Hematopoietic multipotent progenitor cell (in vitro differentiated cells): ENCODE data around the gene FMO4. TPM values are rescaled to one million over a fixed set of nuclear protein-coding genes. Genes with fewer than 3 reads are reported as not detected.
"Not testable (repeated sequence)": the region's sequence is repeated elsewhere in the genome, so short reads cannot be mapped to it uniquely, and the experiment has no call there.

Source experiments
- DNase-seq, 3 donors: peaks; one replicate each; pipeline ENCODE4 v3.0.0-alpha.2; 2011 to 2015; ENCODE audit warnings: low read depth in 2 of 3, low spot score in 2 of 3
- total RNA-seq: library from RNA; depleted of rRNA; stranded (reverse); fragments of >200 nt; gene quantifications from one replicate; pipeline ENCODE4 v1.2.3, GENCODE V29; 2012

FMO4 gene
- total RNA-seq, 1 donor: 1.9 TPM

DNA sequence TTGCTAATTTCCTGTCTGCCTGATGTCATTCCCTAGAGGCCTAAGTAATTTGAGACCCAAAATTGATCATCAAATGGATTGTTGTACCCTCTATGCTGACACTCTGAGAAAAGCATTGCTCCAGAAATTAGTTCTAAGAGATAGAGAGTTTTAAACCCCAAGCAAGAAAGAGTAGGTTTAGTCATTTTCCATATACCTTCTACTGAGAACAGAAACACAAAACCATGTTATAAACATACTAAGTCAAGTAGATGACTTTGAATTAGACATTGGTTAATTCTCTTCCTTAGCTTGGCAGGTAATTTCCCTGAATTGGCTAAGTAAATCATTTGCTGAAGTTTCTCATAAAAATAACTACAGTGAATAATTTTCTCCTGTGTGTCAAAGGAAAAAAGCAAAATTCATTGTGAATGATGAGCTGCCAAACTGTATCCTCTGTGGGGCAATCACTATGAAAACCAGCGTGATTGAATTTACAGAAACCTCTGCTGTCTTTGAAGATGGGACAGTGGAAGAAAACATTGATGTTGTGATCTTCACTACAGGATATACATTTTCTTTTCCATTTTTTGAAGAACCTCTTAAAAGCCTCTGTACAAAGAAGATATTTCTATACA, 20.1 kb downstream of the FMO4 start:
- no peak for DNase-seq

DNA sequence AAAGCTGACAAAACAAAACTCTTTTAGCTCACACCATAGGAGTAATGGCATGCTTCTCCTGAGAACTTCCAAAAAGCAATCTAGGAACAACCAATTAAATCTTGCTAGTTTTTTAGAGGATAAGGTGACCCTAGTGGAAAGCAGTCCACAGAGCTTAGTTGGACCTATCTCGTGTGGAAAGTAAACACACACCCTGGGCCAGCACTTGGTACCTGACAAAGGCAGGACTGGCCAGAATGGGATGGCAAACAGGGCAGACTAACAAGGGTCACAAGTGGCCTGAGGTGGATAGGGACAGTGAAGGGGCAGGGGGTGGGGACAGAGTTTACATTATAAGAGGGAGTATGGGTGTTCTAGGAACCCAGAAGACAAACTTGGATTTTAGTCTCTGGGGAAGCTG, 22.0 kb downstream of the FMO4 start:
- no peak for DNase-seq

DNA sequence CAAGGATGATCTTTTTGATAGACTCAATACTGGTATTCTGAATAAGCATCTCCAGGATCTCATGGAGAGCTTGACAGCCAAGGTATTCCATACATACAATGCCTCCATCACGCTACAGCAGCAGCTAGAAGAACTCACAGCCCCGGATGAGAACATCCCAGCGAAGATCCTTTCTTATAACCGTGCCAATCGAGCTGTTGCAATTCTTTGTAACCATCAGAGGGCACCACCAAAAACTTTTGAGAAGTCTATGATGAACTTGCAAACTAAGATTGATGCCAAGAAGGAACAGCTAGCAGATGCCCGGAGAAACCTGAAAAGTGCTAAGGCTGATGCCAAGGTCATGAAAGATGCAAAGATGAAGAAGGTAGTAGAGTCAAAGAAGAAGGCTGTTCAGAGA, 25.4 kb downstream of the FMO4 start:
- DNase-seq: not testable (repeated sequence)

DNA sequence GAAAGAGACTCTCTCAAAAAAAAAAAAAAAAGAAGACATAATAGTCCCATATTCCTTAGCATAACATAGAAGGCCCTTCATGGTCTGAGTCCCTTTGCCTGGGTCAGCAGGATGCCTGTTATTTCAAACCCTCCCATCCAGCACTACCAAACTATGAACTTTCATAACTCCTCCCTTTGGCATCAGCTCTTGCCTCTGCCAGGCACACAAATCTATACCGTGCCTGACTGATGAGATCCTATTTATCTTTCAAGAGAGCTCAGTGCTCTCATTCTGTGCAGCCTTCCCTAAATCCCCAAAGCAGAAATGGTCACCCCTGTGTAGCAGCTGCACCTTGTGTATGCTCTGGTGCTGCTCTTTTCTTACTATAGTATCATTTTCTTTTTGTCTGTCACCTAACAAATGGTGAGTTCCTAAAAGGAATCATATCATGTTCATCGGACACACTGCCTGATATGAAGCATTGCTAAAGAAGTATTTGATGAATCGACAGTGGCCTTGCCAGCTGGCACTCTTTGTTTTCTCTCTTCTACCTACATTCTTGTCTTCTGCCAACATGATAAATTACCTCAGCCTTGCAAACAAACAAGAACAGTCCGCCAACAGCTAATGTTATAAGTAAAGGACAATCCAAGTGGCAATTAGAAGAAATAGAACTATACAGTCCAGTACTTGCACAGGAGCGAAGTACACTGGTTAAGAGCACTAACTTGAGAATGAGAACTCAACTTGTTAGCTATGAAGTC, 29.9 kb downstream of the FMO4 start:
- DNase-seq: no peak

DNA sequence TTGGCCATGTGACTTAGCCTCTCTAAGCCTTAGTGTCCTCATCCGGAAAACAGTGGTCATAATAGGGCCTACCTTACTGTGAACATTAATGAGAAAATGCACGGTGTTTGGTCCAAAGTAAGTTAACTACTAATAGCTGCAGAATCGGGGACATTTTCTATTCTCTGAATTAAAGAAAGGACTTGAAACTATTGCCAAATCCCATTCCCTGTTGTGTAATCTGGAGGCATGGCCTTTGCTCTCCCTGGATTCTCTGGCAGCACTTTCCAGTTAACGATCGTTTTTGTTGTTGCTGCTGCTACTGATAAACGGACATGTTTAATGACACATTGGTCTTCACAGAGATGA, 30.5 kb downstream of the FMO4 start:
- no peak for DNase-seq

DNA sequence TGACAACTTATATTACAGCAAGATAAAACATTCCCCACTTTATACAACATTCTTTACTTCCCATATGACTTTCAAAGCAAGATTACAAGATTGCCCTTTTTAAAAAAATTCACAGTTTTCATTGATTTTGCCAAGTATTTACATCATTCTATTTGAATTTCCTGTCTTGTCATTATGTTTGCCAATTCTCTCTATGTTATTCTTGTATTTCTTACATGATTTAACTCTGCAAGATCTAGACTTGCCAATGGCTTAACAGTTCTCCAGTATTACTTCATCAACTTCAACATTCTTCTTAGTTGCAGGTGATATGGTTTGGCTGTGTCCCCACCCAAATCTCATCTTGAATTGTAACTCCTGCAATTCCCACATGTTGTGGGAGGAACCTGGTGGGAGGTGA, 31.6 kb downstream of the FMO4 start:
- no peak for DNase-seq

DNA sequence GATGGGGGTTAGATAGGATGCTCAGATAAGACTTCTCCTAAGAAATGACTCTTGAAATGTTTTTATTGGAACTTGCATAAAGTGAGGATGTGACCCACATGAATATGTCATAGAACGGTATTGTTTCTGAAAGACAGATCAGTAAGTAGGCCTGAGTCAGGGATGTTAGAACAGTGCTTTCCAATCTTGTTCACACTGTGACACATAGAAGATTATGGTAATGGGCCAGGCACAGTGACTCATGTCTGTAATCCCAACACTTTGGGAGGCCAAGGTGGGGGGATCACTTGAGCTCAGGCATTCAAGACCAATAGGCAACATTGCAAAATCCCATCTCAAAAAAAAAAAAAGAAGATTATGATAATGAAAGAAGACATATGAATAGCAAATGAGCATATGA, 32.9 kb downstream of the FMO4 start:
- DNase-seq: no peak

DNA sequence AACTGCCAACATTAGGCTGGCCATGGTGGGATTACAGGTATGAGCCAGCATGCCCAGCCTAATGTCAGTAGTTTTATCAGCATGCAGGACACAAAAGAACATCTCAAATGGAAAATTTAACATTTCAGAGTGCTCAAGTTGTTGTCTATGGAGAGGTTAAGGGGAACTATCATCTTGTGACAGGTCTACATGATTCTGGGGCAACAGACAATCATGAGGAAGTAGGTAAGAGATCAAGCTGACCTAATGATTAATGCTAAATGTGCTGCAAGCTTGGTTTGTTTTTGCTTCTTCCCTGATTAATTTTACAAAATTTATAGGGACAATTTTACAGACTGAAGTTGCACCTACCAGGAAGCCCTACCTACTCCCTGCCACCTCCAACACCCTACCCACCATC, 36.6 kb downstream of the FMO4 start:
- DNase-seq: no peak

DNA sequence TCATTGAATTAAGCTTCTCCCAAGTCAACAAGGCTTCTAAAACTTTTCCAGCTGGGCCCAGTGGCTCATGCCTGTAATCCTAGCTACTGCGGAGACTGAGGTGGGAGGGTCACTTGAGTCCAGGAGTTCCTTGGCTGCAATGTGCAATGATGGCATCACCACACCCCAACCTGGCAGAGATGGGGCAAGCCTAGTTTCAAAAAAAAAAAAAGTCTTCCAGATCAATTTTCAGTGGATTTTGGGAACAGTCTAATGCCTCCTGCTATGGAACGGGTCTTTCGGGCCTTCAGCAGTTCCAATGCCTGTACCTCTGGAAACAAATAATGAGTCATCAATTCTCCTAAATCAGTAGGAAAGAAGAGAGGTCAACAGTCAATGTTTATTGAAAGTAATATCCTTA, 38.0 kb downstream of the FMO4 start:
- no peak for DNase-seq

DNA sequence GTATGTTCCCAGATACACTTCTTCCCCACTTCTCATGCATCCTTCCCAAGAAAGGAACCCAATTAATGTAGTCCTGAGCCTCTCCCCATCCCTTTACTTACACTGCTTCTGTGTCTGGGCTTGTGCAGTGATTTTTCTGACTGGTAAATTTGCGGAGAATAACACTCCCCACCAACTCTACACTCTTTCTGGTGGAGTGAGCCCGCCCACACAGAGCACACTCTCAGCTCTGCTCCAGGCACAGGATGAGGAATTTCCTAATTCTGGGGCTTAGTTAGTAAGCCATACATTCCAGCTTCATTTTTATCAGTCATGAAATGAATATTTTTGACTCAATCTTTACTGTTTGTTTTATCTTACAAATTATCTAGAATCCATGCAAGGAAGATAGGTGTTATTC, 38.6 kb downstream of the FMO4 start:
- DNase-seq: no peak

DNA sequence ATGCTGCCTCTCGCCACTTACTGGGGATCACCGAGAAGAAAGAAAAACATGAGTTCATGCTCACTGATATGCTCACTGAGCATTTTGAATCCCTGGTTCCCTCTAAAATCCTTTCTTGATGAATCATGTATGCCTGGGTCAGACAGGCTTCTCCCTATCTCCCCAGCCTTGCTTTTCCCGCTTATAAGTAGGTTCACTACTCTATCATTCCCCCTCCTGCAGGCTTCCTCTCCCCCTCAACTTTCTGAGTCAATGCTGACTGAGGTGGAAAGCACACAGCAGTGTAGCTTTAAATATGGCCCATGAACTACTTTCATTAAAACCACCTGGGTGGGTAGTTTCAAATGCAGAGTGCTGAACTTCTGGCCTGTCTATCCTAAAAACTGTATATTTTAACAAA, 41.7 kb downstream of the FMO4 start:
- no peak for DNase-seq

DNA sequence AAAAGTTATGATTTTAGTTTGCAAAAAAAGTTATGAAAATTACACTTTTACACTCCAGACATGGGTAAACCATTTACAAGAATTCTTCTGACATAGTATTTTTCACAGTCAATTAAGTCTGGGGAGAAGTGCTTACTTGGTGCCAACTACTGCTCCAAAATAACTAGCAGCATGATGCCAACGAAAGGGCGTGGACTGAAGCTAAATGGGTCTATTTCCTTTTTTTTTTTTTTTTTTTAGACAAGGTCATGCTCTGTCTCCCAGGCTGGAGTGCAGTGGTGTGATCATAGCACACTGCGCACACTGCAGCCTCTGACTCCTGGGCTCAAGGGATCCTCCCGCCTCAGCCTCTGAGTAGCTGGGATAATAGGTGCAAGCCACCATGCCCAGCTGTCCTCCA, 43.2 kb downstream of the FMO4 start:
- no peak for DNase-seq

DNA sequence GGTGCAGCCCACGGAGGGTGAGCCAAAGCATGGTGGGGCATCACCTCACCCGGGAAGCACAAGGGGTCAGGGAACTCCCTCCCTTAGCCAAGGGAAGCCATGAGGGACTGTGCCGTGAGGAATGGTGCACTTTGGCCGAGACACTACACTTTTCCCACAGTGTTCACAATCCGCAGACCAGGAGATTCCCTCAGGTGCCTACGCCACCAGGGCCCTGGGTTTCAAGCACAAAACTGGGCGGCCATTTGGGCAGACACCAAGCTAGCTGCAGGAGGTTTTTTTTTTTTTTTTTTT, 45.3 kb downstream of the FMO4 start:
- DNase-seq: not testable (repeated sequence)

DNA sequence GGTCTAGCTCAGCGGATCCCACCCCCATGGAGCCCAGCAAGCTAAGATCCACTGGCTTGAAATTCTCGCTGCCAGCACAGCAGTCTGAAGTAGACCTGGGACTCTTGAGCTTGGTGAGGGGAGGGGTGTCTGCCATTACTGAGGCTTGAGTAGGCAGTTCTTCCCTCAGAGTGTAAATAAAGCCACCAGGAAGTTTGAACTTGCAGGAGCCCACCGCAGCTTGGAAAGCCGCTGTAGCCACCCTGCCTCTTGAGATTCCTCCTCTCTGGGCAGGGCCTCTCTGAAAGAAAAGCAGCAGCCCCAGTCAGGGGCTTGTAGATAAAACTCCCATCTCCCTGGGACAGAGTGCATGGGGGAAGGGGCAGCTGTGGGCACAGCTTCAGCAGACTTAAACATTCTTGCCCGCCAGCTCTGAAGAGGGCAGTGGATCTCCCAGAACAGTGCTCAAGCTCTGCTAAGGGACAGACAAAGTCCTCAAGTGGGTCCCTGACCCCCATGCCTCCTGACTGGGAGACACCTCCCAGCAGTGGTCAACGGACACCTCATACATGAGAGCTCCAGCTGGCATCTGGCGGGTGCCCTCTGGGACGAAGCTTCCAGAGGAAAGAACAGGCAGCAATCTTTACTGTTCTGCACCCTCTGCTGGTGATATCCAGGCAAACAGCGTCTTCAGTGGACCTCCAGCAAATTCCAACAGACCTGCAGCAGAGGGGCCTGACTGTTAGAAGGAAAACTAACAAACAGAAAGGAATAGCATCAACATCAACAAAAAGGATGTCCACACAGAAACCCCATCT, 45.9 kb downstream of the FMO4 start:
- not testable (repeated sequence) for DNase-seq

DNA sequence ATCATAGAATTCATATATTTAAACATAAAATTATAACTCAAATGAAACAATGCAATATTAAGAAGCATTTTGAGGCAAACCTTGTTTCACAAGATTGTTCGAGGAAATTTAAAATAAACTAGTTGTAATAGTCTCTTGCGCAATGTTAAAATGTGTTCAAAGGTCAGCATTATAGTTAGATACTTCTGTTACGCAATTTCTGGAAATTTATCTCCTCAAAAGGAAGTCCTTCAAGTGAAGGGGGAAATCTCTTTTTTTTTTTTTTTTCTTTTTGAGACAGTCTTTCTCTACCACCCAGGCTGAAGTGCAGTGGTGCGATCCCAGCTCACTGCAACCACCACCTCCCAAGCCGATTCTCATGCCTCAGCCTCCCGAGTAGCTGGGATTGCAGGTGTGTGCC, 52.1 kb downstream of the FMO4 start:
- DNase-seq: no peak

DNA sequence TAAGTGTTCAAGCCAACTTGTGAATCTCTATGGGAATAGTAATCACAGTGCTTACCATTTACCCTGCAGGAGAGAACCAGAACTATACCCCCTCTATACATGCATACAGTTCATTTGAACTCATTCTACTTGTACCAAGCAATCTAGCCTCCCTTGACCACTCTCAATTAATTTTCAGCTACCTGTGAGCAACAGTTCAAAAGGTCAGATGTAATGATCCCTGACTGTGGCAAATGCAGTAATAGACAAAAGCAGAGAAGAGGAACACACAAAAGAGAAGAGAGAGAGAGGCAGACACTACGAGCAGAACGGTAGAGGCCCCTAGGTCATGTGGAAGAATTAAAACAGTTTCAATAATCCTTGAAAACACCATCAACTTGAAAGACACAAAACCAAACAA, 52.8 kb downstream of the FMO4 start:
- DNase-seq: no peak

DNA sequence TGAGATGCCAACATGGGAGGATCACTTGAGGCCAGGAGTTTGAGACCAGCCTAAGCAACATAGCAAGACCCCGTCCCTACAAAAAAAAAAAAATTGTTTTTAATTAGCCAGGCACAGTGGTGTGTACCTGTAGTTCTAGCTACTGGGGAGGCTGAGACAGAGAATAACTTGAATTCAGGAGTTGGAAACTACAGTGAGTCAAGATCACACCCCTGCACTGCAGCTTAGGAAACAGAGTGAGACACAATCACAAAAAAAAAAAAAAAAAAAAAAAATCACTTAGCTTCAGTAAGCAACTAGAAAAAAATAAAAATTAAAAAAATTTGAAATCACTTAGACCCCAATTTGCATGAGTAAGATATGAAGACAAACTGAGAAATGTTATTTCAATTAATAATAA, 53.5 kb downstream of the FMO4 start:
- DNase-seq: no peak

DNA sequence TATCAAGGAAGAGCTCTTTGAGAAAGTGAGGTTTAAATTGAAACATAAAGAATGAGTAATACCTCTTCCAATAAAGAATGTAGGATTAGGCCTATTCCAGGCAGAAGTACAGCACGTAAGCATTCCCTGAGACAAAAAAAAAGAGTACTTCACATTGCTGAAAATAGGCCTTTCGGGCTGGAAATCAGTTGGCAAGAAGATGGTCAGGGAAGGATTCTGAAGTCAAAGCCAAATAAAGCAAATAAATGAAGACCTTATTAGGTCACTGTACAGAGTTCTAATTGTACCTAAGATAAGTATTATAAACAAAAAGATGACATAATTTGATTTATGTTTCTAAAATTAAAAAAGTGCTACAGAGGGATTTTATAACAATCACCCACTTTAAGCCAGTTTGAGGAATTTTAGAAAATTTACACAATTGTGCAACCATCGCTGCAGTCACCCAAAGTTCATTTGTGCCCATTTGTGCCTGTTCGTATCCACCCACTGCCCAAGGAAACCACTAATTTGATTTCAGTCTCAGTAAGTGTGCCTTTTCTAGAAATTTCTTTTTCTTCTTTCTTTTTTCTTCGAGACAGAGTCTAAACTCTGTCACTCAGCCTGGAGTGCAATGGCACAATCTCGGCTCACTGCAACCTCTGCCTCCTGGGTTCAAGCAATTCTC, 58.6 kb downstream of the FMO4 start:
- DNase-seq: no peak

DNA sequence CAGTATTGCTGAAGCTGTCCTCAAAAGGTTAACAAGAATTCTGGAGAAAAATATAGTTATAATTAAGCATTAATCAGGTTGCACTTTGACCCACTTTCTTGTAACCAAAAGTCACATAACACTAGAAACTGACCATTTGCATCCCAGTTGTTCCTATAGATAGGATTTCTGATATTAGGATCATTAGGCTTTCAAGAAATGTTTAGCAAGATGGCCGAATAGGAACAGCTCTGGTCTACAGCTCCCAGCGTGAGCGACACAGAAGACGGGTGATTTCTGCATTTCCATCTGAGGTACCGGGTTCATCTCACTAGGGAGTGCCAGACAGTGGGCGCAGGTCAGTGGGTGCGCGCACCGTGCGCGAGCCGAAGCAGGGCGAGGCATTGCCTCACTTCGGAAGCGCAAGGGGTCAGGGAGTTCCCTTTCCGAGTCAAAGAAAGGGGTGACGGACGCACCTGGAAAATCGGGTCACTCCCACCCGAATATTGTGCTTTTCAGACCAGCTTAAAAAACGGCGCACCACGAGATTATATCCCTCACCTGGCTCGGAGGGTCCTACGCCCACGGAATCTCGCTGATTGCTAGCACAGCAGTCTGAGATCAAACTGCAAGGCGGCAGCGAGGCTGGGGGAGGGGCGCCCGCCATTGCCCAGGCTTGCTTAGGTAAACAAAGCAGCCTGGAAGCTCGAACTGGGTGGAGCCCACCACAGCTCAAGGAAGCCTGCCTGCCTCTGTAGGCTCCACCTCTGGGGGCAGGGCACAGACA, 59.6 kb downstream of the FMO4 start:
- DNase-seq: not testable (repeated sequence)

DNA sequence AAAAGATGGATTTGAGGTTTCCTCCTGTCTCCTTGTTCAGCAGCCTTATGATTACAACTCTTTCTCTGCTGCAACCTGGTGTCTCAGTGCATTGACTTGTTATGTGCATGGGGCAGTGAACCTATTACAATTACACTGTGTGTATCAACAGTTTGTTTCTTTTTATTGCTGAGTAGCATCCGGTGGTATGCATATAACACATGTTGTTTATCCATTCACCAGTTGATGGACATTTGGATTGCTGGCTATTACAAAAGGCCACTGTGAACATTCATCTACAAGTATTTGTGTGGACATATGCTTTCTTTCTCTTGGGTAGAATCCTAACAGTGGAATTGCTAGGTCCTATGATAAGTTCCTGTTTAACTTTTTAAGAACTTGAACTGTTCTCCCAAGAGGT, 65.9 kb downstream of the FMO4 start:
- no peak for DNase-seq

DNA sequence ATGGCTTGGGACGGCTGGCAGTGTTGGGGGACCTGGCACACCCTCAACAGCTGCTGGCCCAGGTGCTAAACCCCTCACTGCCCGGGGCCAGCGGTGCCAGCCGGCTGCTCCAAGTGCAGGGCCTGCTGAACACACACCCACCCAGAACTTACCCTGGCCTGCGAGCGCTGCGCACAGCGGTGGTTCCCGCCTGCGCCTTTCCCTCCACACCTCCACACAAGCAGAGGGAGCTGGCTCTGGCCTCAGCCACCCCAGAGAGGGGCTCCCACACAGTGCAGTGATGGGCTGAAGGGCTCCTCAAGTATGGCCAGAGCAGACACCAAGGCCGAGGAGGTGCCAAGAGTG, 67.9 kb downstream of the FMO4 start:
- DNase-seq: no peak
